NCI-H345 (cell line): Measurements from ENCODE around the gene JAG2.

Experiments
- DNase-seq: peaks from one replicate; lab custom pipeline; 2025; lab: John Stamatoyannopoulos, UW

Gene JAG2

DNA sequence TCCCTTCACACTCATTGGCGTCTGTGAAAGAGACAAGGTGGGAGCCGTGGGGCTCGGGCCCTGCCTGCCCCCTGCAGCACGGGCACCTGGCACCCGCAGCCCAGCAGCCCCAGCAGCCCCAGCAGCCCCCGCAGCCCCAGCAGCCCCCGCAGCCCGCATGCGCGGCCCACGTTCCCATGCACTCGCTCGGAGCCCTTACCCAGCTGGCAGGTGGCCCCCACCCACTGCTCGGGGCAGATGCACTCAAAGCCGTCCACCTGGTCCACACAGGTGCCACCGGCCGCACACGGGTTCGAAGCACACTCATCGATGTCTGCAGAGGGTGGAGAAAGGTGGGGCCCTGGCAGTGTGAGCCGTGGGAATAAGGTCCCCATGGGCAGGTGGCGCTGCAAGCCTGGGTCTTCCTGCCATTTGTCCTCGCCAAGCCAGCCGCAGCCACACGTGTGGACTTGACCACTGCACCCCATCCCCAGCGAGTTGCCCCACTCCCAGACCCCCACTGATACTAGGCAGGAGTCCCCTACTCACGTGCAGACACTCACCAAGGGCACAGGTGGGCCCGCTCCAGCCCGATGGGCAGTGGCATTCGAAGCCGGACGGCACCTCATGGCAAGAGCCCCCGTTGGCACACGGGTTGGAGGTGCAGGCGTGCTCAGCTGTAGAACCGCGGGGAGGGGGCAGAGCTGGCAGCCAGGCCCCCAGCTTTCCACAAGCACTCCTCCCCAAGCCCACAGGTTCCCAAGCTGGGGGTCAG, 17.3 kb downstream of the JAG2 start:
- DNase-seq = no peak

- no peak for DNase-seq
These were observed 18.1 kb downstream of the JAG2 start for GRCh38 chr14:105150368-105151083.

- no peak for DNase-seq
These were observed 18.6 kb downstream of the JAG2 start for GRCh38 chr14:105150026-105150367.

GRCh38 chr14:105149146-105149781, 19.3 kb downstream of the JAG2 start:
- DNase-seq = no peak

DNA sequence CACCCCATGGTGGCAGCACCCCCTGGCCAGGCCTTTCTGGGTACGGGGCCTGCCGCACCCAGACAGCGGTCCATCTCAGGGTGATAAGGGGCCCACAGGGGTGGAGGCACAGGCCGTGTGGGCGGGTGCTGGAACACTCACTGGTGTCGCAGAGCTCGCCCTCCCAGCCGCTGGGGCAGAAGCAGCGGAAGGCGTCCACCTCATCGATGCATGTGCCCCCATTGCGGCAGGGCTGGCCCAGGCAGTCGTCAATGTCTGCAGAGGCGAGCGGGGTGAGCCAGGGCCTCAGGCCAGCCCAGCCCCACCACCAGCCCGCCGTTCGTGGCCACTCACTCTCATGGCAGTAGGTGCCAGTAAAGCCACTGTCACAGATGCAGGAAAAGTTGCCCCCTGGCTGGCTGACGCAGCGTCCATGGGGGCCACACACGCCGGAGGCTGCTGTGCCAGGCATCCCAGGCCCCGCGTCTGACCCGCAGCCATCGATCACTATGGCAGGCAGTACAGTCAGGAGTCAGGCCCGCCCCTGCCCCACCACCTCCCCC, 19.9 kb downstream of the JAG2 start:
- DNase-seq = no peak

GRCh38 chr14:105147671-105148603, 20.6 kb downstream of the JAG2 start:
- DNase-seq = no peak

- DNase-seq = no peak
These were observed 21.5 kb downstream of the JAG2 start for GRCh38 chr14:105146976-105147635.

GRCh38 chr14:105146181-105146975, 22.2 kb downstream of the JAG2 start:
- DNase-seq = no peak

DNA sequence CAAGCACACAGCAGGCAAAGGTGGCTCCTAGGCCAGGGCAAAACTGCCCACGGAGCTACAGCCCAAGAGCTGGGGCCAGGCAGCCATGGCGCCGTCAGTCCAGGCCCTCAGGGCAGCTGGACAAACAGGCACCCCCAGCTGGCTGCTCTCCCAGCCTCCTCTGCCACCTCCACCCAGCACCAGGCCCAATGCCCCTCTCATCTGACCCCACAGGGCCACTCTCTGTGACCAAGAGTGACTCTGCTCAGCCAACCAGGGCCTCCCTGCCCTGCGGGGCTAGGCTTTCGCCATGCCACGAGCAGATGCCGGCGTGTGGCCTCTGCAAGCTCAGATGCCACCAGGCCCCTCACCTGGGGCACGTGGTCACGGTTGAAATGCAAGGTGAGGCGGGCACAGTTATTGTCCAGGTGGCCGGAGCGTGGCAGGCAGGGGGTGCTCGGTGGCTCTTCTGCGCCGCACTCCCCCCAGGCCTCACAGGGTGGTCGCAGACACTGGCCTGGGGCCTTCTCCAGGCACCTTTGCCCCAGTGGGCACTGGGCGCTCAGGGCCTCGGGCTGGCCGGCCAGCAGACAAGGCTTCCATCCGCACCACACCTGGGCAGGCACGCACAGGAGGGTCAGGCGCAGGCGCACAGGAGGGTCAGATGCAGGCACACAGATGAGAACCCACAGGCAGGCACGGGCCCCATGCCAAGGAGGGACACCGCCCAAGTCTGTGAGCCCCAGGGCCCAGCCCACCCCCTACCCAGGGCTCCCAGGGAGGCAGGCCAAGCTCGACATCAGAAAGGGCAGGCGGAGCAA, 23.0 kb downstream of the JAG2 start:
- no peak for DNase-seq

DNA sequence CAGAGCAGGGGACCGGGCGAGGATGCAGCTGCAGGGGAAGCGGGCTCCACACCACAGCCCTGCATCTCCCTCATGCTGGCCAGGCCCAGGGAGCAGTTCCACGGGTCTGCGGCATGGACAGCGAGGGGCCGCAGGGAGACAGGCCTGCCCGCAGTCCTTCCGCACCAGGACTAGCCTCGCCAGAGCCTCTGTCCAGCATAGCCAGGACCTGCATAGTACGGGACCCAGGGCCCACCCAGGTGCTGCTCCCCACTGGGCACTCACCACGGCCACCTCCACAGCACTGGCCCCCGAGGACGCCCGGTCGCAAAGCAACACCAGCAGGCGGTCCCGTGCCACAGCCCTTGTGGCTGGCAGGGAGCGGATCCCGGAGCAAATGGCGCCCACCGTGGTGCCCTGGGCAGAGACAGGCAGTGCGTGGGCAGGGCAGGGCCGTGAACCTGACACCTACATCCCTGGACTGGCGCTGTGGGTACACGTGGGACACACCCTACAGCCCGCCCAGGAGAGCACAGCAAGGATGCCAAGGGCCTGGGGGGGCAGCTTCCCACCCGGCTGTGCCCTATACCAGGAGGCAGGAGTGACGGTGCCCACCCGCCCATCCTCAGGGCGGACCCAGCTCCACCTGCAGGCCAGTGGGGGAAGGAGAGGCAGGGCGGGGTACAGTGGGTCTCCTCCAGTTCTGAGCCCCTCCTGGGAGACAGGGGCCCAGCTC, 23.8 kb downstream of the JAG2 start:
- no peak for DNase-seq

- DNase-seq = no peak
These were observed 24.4 kb downstream of the JAG2 start for GRCh38 chr14:105144026-105144665.

DNA sequence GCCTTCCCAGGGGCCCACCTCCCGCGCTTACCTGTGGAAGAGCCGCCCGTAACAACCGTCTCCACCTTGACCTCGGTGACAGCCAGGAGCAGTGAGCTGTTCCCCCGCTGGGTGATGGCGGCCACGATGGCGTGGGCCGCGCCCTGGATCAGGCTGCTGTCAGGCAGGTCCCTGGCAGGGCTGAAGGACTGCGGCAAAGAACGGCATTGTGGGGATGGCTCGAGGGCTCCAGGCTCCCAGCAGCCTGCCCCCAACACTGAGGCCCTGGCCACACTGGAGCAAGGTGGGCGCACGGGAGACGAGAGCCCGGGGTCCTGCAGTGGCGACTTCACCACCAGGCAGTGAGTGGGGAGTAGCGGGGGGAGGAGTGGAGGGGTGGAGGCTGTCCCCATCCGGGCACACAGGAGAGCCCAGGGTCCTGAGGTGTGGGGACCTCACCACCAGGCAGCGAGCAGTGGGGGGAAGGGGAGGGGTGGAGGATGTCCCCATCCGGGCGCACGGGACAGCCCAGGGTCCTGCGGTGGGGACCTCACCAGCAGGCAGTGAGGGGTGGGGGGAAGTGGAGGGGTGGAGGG, 25.0 kb downstream of the JAG2 start:
- no peak for DNase-seq

DNA sequence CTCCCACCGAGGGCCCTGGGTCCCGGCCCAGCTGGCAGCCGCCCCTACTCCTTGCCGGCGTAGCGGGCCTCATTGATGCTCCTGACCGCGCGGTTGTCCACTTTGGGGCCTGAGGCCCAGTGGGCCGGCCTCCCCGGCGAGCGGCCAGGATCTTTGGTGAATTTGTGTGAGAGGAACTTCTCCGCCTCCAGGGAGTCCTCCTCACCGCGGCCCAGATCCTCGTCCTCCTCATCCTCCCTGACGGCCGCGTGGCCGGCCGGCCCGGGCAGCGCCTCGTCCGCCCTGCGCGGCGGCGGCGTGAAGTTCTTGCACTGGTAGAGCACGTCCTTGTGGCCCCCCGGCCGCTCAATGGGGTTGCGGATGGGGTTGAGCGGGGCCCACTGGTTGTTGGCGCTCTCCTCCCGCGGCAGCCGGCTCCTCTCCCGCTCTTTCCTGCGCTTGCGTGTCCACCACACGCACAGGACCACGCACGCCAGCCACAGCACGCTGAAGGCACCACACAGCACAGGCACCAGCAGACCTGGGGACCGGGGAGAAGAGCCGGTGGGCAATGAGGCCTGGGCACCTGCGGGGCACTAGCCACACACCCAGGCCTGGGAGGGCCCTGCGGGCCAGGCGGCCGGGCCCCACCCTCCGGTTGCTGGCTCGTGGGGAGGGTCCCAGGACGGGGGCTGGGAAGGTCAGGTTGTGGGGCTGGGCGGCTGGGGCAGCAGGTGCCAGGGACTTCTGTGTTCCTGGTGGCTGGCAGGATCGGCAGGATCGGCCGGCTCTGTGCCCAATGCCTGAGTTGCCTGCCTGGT, 25.7 kb downstream of the JAG2 start:
- no peak for DNase-seq

DNA sequence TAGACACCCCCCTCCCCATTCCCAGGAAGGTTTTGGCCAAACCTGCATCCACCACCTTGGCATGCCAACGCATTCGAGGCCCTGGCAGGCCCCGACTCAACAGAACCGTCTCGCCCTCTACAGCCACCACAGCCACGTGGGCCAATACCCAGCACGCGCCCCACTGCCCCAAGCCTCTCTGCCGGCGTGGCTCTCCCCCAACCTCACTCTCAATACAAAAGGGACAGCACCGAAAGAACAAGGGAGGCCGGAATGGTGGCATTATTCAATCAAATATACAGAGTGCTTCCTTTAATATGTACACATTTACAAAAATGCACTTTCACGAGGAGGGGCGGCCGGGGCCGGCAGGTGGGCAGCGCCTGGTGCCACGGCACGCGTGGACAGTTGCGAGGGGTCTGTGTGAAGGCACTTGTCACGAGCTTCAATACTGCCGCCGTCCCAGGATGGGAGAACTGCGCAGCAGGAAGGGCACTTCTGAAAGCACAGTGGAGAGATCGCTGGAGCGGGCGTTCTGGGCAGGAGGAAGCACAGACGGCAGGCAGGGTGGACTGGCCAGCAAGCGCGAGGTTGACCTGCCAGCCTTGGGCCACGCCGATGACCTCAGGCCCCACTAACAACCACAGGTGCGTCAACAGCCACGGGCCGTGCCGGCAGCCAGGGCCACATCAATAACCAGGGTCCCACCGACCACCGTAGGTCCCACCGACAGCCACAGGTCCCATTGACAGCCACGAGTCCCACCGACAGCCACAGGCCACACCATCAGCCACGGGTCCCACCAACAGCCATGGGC, 26.9 kb downstream of the JAG2 start:
- no peak for DNase-seq

- DNase-seq = no peak
These were observed 27.6 kb downstream of the JAG2 start for GRCh38 chr14:105141026-105141425.

DNA sequence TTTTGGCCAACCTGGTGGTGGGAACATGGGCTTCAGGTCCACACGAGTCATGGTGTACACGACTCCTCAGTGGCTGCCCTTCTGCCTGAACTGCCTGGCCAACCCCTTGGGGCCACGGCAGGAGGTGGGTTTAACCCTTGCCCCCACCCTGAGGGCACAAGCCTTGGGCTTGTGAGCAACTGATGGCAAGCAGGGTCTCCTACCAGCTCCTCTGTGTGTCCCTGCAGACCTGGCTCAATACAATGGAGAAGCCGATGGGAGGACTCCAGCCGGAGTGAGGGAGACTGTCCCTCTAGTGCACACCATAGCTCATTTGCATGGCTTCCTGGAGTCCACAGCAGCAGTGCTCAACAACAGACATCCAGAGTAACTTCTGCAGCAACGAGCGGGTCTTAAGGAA, 28.0 kb downstream of the JAG2 start:
- no peak for DNase-seq
